BJ (cell line): ENCODE measurements around the gene LITAF. TPM values are rescaled to one million over a fixed set of nuclear protein-coding genes. Genes with fewer than 3 reads are reported as not detected.

Source experiments
- CTCF ChIA-PET: fragments of 350-600 bp; formaldehyde crosslinking; extraction: SDS; loops from one replicate; lab custom pipeline; 2021; ENCODE audit warnings: antibody characterized with exemption, inconsistent platforms; lab: Yijun Ruan, JAX
- POLR2A ChIA-PET: fragments of 300-600 bp; sonication (Branson Sonifier 250); formaldehyde crosslinking; extraction: SDS; loops from one replicate; lab custom pipeline; 2021; ENCODE audit warnings: antibody characterized with exemption; lab: Charles Lee
- DNase-seq: peaks from one replicate; pipeline ENCODE4 v3.0.0-alpha.2; 2011; ENCODE audit warnings: low read depth
- H3K27me3 ChIP-seq: 2 replicates; pipeline ENCODE4 v1.6.0; 2011; ENCODE audit warnings: low read length; ENCODE audit not compliant: control insufficient read depth, insufficient read depth
- H3K36me3 ChIP-seq: 2 replicates; pipeline ENCODE4 v1.5.1; 2011; ENCODE audit warnings: low read length; ENCODE audit not compliant: control insufficient read depth, insufficient read depth
- H3K4me3 ChIP-seq: 2 replicates; pipeline ENCODE4 v1.5.1; 2011; ENCODE audit warnings: low read depth, mild to moderate bottlenecking, control low read depth, low read length
- CTCF ChIP-seq: IDR thresholded peaks from 2 replicates; pipeline ENCODE4 v1.5.1; 2011; ENCODE audit warnings: low read depth, mild to moderate bottlenecking, control low read depth, inconsistent platforms, low read length, moderate library complexity; ENCODE audit not compliant: insufficient read depth
- polyA plus RNA-seq: library from polyadenylated mRNA; depleted of rRNA; stranded (reverse); fragments of >200 nt; gene quantifications from 2 replicates; pipeline ENCODE4 v1.2.3, GENCODE V29; 2011

LITAF gene
- polyA plus RNA-seq, 1 experiment: 212 TPM

DNA sequence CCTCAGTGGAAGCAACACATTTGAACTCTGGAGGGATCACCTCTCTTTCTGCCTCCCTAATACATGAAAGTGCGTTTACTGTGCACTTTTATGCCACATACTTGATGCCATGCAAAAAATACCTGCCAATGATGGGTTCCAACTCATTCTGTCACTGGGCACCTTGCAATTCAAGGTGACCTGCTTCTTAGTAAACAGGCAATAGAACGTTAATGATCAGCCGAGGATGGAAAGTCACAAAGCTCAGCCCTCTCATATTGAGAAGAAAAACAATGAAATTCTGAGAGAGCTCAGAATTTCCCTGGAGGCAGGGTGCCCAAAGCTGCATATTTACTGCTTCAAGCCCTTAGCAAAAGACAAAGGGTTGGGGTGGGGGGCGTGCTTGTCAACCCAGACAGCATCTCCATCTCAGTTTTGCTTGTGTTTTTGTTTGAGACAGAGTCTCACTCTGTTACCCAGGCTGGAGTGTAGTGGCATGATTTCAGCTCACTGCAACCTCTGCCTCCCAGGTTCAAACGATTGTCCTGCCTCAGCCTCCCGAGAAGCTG lies 23.2 kb downstream of the LITAF start:
- DNase-seq: no peak
- Histone ChIP-seq H3K4me3 (no peak overlapping the region), H3K27me3 (no peaks in the 10 kb centered on the region), H3K36me3 (peaks cover 4% of the 10 kb centered on the region)
- ChIA-PET CTCF (interaction anchor here (0.7 to 0.9 kb wide), 2 partner anchors 32 to 77 kb away, joined by 3 read pairs; no protein-coding TSS in a partner anchor), POLR2A (interaction anchor here (0.7 kb wide), 1 partner anchor 19 kb away, joined by 5 read pairs; no protein-coding TSS in a partner anchor)
- TF ChIP-seq CTCF: no peak

DNA sequence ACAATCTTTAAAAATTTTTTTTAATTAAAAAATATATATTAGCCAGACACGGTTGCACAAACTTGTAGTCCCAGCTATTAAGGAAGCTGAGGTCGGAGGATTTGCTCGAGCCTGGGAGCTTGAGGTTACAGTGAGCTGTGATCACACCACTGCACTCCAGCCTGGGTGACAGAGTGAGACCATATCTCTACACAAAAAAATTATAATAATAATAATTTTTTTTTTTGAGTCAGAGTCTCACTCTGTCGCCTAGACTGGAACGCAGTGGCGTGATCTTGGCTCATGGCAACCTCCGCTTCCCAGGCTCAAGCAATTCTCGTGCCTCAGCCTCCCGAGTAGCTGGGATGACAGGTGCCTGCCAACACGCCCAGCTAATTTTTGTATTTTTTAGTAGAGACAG lies 23.8 kb downstream of the LITAF start:
- DNase-seq: no peak
- ChIA-PET CTCF (interaction anchor here (0.6 to 0.7 kb wide), 4 partner anchors 20 to 307 kb away, joined by 3 read pairs; partner anchors contain the start of gene SOCS1), POLR2A (interaction anchor here (0.7 kb wide), 1 partner anchor 20 kb away, joined by 5 read pairs; no protein-coding TSS in a partner anchor)
- no peak for TF ChIP-seq CTCF
- Histone ChIP-seq H3K27me3 (no peaks in the 10 kb centered on the region), H3K4me3 (no peak overlapping the region), H3K36me3 (peaks cover 5% of the 10 kb centered on the region; the same call in 1 of the 2 replicates)

GRCh38 chr16:11562411-11562810 lies 24.3 kb downstream of the LITAF start:
- POLR2A ChIA-PET: no interaction called here
- TF ChIP-seq CTCF: no peak
- H3K4me3 ChIP-seq: no peak overlapping the region
- H3K27me3 ChIP-seq: no peaks in the 10 kb centered on the region
- H3K36me3 ChIP-seq: peaks cover 5% of the 10 kb centered on the region; the same call in 1 of the 2 replicates
- no peak for DNase-seq
- CTCF ChIA-PET: interaction anchor here (0.6 to 0.7 kb wide), 4 partner anchors 20 to 306 kb away, joined by 3 read pairs; partner anchors contain the start of gene SOCS1

DNA sequence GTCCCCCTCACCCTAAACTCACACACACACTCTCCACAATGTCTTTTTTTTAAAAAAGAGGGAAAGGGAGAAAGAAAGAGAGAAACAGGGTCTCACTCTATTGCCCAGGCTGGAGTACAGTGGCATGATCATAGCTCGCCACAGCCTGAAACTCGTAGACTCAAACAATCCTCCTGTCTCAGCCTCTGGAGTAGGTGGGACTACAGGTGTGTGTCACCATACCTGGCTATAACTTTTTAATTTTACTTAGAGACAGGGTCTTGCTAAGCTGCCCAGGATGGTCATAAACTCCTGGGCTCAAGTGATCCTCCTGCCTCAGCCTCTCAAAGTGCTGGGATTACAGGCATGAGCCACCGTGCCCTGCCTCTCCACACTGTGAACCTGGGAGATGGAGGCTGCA lies 24.9 kb downstream of the LITAF start:
- CTCF ChIA-PET: no interaction called here
- TF ChIP-seq CTCF: no peak
- no peaks in the 10 kb centered on the region for H3K27me3 ChIP-seq
- no peak for DNase-seq
- POLR2A ChIA-PET: no interaction called here
- no peak overlapping the region for H3K4me3 ChIP-seq
- peaks cover 5% of the 10 kb centered on the region; the same call in 1 of the 2 replicates for H3K36me3 ChIP-seq

- no peak for TF ChIP-seq CTCF
- ChIA-PET POLR2A (no interaction called here), CTCF (no interaction called here)
- Histone ChIP-seq H3K36me3 (peaks cover 6% of the 10 kb centered on the region), H3K27me3 (no peaks in the 10 kb centered on the region), H3K4me3 (no peak overlapping the region)
- peak; percentile 31 for DNase-seq
Measured at GRCh38 chr16:11561454-11561805, 25.3 kb downstream of the LITAF start.
